ENCODE measurements around the gene ANAPC13.

Gene ANAPC13

DNA sequence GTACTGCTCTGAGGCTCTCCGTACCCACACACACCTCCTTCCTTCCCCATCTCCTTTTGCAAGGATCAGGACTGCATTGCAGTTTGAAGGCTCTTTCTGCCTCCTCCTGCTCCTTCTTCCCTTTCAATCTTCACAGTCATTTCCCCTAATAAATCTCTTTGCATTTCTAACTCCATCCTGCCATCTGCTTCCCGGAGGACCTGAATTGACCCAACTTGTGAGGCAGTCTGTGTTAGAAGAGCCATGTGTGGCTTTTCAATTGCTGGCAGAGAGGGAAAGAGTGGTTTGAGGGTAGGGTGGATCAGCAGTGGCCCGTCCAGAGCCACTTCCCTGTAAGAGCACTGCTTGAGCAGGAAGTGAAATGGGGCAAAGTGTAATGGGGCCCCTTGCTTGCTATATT is 35.8 kb downstream of the ANAPC13 start:
- DNase-seq (ENCODE audit: low read depth in 2 of 2), result no peak

- no peak for DNase-seq (ENCODE audit: low read depth in 2 of 2)
Observed at GRCh38 chr3:134449277-134449676, 36.5 kb downstream of the ANAPC13 start.

DNA sequence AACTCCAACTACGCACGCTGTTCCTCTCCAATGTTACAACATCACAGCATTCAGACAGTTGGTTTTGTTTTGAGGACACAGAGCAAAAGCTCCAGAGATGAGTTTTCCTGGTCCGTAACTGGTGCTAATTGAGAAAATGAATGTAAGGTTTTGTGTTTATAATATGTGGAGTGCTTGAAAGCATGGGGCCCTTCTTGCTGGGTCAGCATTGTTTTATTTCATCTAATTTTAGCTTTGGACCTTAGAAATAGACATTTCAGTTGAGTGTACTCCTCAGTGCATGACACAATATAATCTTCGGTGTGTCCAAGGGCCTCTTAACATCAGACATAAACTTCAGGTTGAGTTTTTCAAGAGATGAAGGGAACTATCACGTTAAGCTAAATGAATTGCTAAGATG is 37.1 kb downstream of the ANAPC13 start:
- DNase-seq (ENCODE audit: low read depth in 2 of 2), result no peak

- DNase-seq (ENCODE audit: low read depth in 2 of 2), result no peak
Observed at GRCh38 chr3:134447351-134447750, 38.4 kb downstream of the ANAPC13 start.

DNA sequence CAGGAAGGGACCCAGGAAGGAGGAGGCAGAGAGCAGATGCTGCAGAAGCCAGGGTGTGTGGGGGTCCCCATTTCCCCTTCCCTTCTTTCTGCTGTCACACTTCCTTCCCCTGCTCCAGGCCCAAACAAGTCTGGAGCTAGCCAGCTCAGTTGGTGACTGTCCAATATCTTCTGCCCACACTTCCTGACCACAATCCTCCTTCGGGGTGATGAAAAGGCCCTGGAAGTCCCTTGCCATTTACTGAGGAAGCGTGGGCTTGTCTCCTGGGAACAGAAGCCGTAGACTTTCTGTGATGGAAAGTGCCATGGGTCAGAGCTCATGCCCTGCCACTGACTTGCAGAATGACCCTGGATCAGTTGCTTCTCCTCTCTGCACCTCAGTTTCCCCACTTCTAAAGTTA is 39.0 kb downstream of the ANAPC13 start:
- no peak for DNase-seq (ENCODE audit: low read depth in 2 of 2)

GRCh38 chr3:134445636-134446035 is 40.1 kb downstream of the ANAPC13 start:
- no peak for DNase-seq (ENCODE audit: low read depth in 2 of 2)

GRCh38 chr3:134445095-134445494 is 40.7 kb downstream of the ANAPC13 start:
- no peak for DNase-seq (ENCODE audit: low read depth in 2 of 2)

DNA sequence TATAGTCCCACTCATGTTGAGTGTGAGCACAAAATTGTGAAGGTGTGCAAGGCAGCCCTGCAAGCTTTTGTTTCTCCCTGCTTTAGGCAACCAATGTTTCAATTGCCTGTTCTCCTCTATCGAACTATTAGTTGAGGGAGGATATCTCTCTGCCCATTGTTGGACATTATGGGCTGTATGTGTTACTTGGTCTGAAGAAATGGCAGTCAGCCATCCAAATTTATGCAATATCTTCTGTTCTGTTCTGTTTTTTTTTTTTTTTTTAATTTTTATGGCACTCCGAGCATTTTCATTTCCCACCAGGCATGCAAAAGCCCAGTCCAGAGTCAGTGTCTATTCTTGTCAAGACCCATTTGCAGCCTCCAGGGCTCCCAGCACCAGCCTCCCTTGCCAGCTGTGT is 44.0 kb downstream of the ANAPC13 start:
- no peak for DNase-seq (ENCODE audit: low read depth in 2 of 2)

- no peak for DNase-seq (ENCODE audit: low read depth in 2 of 2)
Observed at GRCh38 chr3:134441321-134441720, 44.5 kb downstream of the ANAPC13 start.

DNA sequence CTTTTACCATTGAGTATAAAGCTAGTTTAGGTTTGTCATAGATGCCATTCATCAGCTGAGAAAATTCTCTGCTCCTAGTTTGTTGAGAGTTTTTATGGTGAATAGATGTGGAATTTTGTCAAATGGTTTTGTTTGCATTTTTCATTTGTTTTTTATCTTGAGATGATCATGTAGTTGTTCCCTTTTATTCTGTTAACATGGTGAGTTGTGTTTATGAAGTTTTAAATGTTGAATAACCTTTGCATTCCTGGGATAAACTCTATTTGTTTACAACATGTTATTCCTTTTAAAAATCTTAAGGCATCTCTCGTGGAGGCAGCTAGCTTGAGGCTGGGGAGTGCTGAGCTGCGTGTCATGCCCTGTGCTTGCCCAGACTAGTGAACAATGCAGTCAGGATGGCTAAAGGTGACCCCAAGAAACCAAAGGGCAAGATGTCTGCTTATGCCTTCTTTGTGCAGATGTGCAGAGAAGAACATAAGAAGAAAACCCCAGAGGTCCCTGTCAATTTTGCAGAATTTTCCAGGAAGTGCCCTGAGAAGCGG is 48.5 kb downstream of the ANAPC13 start:
- no peak for DNase-seq (ENCODE audit: low read depth in 2 of 2)

- no peak for DNase-seq (ENCODE audit: low read depth in 2 of 2)
Observed at GRCh38 chr3:134432236-134432635, 53.5 kb downstream of the ANAPC13 start.

- no peak for DNase-seq (ENCODE audit: low read depth in 2 of 2)
Observed at GRCh38 chr3:134430950-134431445, 54.8 kb downstream of the ANAPC13 start.

DNA sequence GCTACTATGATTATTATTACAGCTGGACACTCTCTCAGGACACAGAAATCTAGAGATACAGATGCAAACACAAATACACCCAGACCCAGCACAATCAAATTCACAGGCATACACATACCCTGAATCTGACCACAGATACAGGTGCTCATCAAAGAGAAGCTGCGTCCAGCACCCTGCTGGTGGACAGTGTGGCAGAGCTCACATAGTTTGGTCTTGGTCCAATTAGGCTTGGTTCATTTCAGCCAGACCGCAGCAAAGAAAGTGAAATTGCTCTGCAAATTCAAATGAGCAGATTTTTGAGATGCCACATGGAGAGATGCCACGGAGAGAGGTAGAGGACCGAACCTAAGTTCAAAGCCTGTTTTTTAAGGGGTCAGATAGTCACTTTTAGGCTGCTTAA is 55.6 kb downstream of the ANAPC13 start:
- no peak for DNase-seq (ENCODE audit: low read depth in 2 of 2)

GRCh38 chr3:134428401-134428800 is 57.4 kb downstream of the ANAPC13 start:
- DNase-seq (ENCODE audit: low read depth in 2 of 2), result no peak

All from stimulated activated CD8-positive, alpha-beta memory T cell treated with anti-CD3 and anti-CD28 coated beads, Interleukin-15, amount 100 ng/mL, for 4 hours (primary cell).